K562 (cell line): ENCODE data around the gene AGRN.

Experiments
- BRF1 ChIP-seq: IDR thresholded peaks from 3 replicates; pipeline ENCODE4 v1.6.1; 2011; ENCODE audit warnings: borderline replicate concordance, mild to moderate bottlenecking; ENCODE audit not compliant: insufficient read length; ENCODE audit errors: extremely low read depth
- NFRKB ChIP-seq: fragments of 450-650 bp; IDR thresholded peaks from 2 replicates; pipeline ENCODE4 v1.6.1; 2016; ENCODE audit warnings: low read depth
- POLR2AphosphoS5 ChIP-seq: IDR thresholded peaks from 2 replicates; pipeline ENCODE4 v1.6.1; 2011; ENCODE audit warnings: mild to moderate bottlenecking, low read depth, low read length, moderate library complexity; ENCODE audit not compliant: control insufficient read depth, insufficient read depth
- SP1 ChIP-seq: sonication (generic); formaldehyde crosslinking; IDR thresholded peaks from 2 replicates; pipeline ENCODE4 v1.8.1; 2022; ENCODE audit warnings: mild to moderate bottlenecking, missing genetic modification reagents
- SRF ChIP-seq, 2 experiments: fragments of 250-450, 450-650 bp in 1 of 2; sonication (Bioruptor Pico) in 1 of 2; sonication (generic) in 1 of 2; formaldehyde crosslinking; IDR thresholded peaks; 2 replicates each; pipeline versions ENCODE4 v1.5.0 to v1.5.1; 2020 to 2022; ENCODE audit warnings: mild to moderate bottlenecking in 1 of 2, missing genetic modification reagents in 1 of 2
- THAP12 ChIP-seq: fragments of 250-450 bp; sonication (Bioruptor Pico); IDR thresholded peaks from 2 replicates; pipeline ENCODE4 v1.9.0; 2021; ENCODE audit warnings: mild to moderate bottlenecking, inconsistent platforms
- ZNF217 ChIP-seq: sonication (generic); formaldehyde crosslinking; IDR thresholded peaks from 2 replicates; pipeline ENCODE4 v1.8.0; 2022; ENCODE audit warnings: mild to moderate bottlenecking, missing genetic modification reagents

DNA sequence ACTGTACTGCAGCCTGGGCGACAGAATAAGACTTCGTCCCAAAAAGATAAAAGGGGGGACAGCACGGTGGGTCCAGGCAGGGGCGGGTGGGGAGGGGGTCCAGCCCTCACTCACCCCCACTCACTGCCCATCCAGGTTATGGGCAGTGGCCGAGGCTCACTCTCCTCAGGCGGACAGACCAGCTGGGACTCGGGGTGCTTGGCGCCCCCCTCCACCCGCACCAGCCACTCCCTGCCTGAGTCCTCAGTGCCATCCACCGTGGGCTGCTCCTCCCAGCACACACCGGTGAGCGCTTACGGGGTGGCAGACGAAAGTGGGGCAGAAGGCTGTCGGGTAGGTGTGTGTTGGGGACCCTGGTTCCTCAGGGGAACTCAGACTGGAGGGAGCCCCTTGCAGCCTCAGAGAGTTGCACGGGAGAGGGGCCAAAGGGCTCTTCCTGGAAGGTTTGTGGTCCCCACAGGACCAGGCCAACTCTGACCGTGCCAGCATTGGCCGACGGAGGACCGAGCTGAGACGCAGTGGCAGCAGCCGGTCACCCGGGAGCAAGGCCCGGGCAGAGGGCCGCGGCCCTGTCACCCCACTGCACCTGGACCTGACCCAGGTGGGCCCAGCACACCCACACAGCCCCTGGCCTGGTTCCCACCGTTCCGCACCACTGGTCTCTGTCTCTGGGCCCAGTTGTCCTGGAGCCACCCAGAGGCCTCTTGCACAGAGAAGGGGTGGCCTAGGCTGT lies 47.0 kb upstream of the AGRN start:
- TF ChIP-seq POLR2AphosphoS5 (no peak), SRF (CRISPR knock-in tag; IDR thresholded peaks at IDR 0.05) (no peak), THAP12 (no peak), ZNF217 (CRISPR knock-in tag) (no peak), BRF1 (no peak), SP1 (CRISPR knock-in tag) (no peak), NFRKB (no peak)
